NB4 (cell line): ENCODE data around the gene MTARC2.

Experiments
- POLR2A ChIP-seq: IDR thresholded peaks from 2 replicates; pipeline ENCODE4 v1.6.1; 2011; ENCODE audit warnings: mild to moderate bottlenecking; ENCODE audit not compliant: insufficient read length; ENCODE audit errors: extremely low read depth
- TF ChIP-seq, protein P1 (sequence below): IDR thresholded peaks from one replicate; pipeline ENCODE4 v1.5.1; 2012; ENCODE audit warnings: low read depth, low read length
- TF ChIP-seq, protein P2 (sequence below): IDR thresholded peaks from 2 replicates; pipeline ENCODE4 v1.6.1; 2011; ENCODE audit warnings: low read depth, low read length

DNA sequence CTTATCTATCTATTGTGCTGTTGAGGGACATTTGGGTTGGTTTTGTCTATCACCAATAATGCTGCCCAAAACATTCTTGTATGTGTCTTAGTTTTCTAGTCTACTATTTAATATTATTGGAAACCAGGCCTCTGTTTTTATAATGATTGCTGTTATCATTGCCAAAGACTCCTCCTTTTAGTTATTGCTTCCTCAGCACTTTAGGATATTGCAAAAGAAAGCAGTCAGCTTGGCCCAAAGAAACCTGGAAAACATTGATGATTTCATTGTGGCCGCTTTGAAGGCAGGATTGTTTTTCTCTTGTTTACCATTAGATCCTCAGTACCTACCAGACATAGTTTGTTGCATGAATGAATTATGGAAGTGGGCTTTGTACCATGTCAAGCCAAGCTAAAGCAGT, 20.6 kb upstream of the MTARC2 start:
- TF ChIP-seq, protein P1, sequence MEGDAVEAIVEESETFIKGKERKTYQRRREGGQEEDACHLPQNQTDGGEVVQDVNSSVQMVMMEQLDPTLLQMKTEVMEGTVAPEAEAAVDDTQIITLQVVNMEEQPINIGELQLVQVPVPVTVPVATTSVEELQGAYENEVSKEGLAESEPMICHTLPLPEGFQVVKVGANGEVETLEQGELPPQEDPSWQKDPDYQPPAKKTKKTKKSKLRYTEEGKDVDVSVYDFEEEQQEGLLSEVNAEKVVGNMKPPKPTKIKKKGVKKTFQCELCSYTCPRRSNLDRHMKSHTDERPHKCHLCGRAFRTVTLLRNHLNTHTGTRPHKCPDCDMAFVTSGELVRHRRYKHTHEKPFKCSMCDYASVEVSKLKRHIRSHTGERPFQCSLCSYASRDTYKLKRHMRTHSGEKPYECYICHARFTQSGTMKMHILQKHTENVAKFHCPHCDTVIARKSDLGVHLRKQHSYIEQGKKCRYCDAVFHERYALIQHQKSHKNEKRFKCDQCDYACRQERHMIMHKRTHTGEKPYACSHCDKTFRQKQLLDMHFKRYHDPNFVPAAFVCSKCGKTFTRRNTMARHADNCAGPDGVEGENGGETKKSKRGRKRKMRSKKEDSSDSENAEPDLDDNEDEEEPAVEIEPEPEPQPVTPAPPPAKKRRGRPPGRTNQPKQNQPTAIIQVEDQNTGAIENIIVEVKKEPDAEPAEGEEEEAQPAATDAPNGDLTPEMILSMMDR = no peak
- no peak for TF ChIP-seq POLR2A
- TF ChIP-seq, protein P2, sequence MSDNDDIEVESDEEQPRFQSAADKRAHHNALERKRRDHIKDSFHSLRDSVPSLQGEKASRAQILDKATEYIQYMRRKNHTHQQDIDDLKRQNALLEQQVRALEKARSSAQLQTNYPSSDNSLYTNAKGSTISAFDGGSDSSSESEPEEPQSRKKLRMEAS = no peak
